Astrocyte of the spinal cord (primary cell): ENCODE results near the gene P4HA1.

Source experiments
- DNase-seq: peaks from one replicate; pipeline ENCODE4 v3.0.0; 2011; ENCODE audit warnings: low read depth, low spot score
- H3K4me3 ChIP-seq: 2 replicates; pipeline ENCODE4 v1.5.1; 2011; ENCODE audit warnings: low read depth, mild to moderate bottlenecking, low read length, moderate library complexity
- in situ Hi-C: cut with HindIII; loops from 2 replicates; pipeline ENCODE4 v1.10.0; 2017; ENCODE audit warnings: low sequenced_read_pairs
- TF ChIP-seq, protein P1 (sequence below): IDR thresholded peaks from 2 replicates; pipeline ENCODE4 v1.5.1; 2012; ENCODE audit warnings: low read depth, mild to moderate bottlenecking, low read length, inconsistent platforms

P4HA1 gene

GRCh38 chr10:73131301-73131700, 34.6 kb upstream of the P4HA1 start:
- no peak for DNase-seq
- no peak overlapping the region for H3K4me3 ChIP-seq
- TF ChIP-seq, protein P1, sequence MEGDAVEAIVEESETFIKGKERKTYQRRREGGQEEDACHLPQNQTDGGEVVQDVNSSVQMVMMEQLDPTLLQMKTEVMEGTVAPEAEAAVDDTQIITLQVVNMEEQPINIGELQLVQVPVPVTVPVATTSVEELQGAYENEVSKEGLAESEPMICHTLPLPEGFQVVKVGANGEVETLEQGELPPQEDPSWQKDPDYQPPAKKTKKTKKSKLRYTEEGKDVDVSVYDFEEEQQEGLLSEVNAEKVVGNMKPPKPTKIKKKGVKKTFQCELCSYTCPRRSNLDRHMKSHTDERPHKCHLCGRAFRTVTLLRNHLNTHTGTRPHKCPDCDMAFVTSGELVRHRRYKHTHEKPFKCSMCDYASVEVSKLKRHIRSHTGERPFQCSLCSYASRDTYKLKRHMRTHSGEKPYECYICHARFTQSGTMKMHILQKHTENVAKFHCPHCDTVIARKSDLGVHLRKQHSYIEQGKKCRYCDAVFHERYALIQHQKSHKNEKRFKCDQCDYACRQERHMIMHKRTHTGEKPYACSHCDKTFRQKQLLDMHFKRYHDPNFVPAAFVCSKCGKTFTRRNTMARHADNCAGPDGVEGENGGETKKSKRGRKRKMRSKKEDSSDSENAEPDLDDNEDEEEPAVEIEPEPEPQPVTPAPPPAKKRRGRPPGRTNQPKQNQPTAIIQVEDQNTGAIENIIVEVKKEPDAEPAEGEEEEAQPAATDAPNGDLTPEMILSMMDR: no peak
- in situ Hi-C loops: no loop called here

DNA sequence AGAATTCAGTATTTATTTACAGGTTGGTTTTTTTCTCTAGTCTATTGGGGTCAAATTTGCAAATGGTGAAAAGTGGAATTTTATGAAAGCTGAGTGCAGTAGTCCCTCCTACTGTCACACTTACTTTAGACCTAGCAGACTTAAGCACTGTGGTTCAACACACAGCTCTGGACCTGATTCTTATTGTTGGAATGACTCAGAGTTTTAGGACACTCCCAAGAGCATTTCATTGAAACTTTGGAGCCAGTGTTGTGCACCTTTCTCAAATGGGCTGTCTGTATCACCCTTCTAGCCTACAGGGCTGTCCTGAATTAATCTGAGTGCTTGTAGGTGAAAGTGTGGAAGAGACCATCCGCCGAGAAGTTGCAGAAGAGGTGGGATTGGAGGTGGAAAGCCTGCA, 29.7 kb upstream of the P4HA1 start:
- TF ChIP-seq, protein P1: no peak
- H3K4me3 ChIP-seq: no peak overlapping the region
- DNase-seq: no peak
- in situ Hi-C loops: no loop called here

- DNase-seq: no peak
- in situ Hi-C loops: no loop called here
- TF ChIP-seq, protein P1: no peak
- H3K4me3 ChIP-seq: no peak overlapping the region
Measured at GRCh38 chr10:73119952-73120351, 23.3 kb upstream of the P4HA1 start.

- TF ChIP-seq, protein P1: no peak
- H3K4me3 ChIP-seq: no peak overlapping the region
- no peak for DNase-seq
- in situ Hi-C loops: no loop called here
Measured at GRCh38 chr10:73119457-73119856, 22.8 kb upstream of the P4HA1 start.

DNA sequence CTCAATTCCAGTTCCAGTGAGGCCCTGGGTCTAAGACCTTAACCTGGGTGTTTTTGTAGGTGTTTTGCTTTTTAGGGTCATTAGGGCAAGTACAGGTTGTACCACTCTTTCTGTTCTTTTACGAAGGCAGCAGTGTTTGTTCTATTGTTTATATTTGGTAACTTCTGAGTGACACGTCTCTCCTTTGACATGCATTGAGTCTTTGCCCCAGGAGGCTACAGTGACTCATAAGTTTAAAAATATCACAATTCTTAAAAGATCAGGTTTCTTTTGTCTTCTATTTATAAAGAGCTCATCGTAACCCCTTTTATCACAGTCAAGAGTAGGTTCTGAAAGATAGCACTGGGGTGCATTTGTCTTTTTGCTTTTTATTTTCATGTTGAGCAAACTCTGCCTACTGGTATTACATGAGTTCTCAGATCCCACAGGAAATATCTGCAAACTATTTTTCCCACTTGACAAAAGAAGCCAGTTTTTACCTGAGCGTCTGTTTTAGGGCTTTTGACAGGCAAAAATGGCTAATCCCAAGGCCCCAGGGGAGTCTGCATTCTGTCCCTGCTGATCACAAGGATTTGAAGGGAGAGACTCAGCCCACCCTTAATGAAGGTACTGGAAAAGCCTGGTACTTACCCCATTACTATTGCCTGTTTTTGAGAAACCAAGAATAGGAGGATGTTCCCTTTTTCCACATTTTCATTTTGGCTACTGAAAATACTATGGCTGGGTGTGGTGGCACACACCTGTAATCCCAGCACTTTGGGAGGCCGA, 21.5 kb upstream of the P4HA1 start:
- in situ Hi-C loops: no loop called here
- TF ChIP-seq, protein P1: no peak
- DNase-seq: peak; percentile 53

DNA sequence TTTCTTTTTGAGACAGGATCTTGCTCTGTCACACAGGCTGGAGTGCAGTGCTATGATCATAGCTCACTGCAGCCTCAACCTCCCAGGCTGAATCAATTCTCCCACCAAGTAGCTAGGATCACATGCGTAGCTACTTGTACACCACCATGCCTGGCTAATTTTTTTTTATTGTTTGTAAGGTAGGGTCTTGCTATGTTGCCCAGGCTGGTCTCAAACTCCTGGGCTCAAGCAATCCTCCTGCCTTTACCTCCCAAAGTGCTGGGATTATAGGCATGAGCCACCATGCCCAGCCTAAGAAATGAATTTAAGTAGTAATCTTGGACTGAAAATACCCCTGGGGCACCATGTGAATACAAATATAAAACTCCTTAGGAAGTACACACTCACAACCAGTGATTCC, 19.4 kb upstream of the P4HA1 start:
- H3K4me3 ChIP-seq: no peak overlapping the region
- no peak for DNase-seq
- in situ Hi-C loops: no loop called here
- TF ChIP-seq, protein P1: no peak

More for the DNA sequence above, 21.5 kb upstream of the P4HA1 start:
- no peak overlapping the region for H3K4me3 ChIP-seq
